K562 (cell line): ENCODE measurements around the gene IL6ST. TPM values are rescaled to one million over a fixed set of nuclear protein-coding genes. Genes with fewer than 3 reads are reported as not detected.
A peak's percentile ranks its signal among the peaks of the same experiment; 100 is the strongest.

ENCODE experiments used
- DMBX1 ChIP-seq: fragments of 250-450 bp; sonication (Bioruptor Pico); IDR thresholded peaks from 2 replicates; pipeline ENCODE4 v1.8.0; 2022; ENCODE audit warnings: inconsistent platforms, mild to moderate bottlenecking, moderate library complexity, borderline replicate concordance
- GATAD2A ChIP-seq: fragments of 450-650 bp; IDR thresholded peaks from 2 replicates; pipeline ENCODE4 v1.6.1; 2017
- KDM2B ChIP-seq: fragments of 250-450 bp; sonication (Bioruptor Pico); IDR thresholded peaks from 2 replicates; pipeline ENCODE4 v1.8.0; 2021; ENCODE audit warnings: mild to moderate bottlenecking, moderate library complexity
- PHF21A ChIP-seq: fragments of 450-650 bp; IDR thresholded peaks from 2 replicates; pipeline ENCODE4 v1.6.1; 2017; ENCODE audit warnings: low read depth, borderline replicate concordance
- POLR2H ChIP-seq: IDR thresholded peaks from 2 replicates; pipeline ENCODE4 v1.6.1; 2016; ENCODE audit warnings: missing genetic modification characterization, low read depth, mild to moderate bottlenecking, control low read depth, missing compliant biosample characterization, moderate library complexity
- PRMT5 ChIP-seq: sonication (generic); formaldehyde crosslinking; IDR thresholded peaks from 2 replicates; pipeline ENCODE4 v1.5.0; 2020; ENCODE audit warnings: missing genetic modification reagents
- SAFB2 ChIP-seq: fragments of 200-400 bp; formaldehyde crosslinking; IDR thresholded peaks from 2 replicates; pipeline ENCODE4 v1.6.1; 2018; ENCODE audit warnings: borderline replicate concordance, low read length, low read depth, moderate library complexity; ENCODE audit not compliant: severe bottlenecking
- SETDB1 ChIP-seq: IDR thresholded peaks from one replicate; pipeline ENCODE4 v1.6.1; 2012; ENCODE audit warnings: low read length, control low read depth, inconsistent platforms
- UBTF ChIP-seq, 2 experiments: IDR thresholded peaks; 2 replicates each; pipeline ENCODE4 v1.6.1; 2012; ENCODE audit warnings: improper control_type of control experiment in 2 of 2, low read depth in 2 of 2, low read length in 2 of 2, borderline replicate concordance in 1 of 2
- ZHX1 ChIP-seq: fragments of 150-350 bp; conservative IDR thresholded peaks from 2 replicates; pipeline ENCODE4 v1.6.1; 2014; ENCODE audit warnings: low read length
- ZNF354B ChIP-seq: fragments of 250-450 bp; sonication (Bioruptor Pico); IDR thresholded peaks from 2 replicates; pipeline ENCODE4 v1.4.0; 2020
- polyA plus RNA-seq, 8 experiments: library from polyadenylated mRNA; depleted of rRNA in 4 of 8; stranded (reverse) in 5 of 8; unstranded in 3 of 8; fragments of >200 nt; fragmentation: Nextera tagmentation in 2 of 8; fragmentation: Illumina TruSeq in 1 of 8; extraction: Ambion mirVana in 2 of 8; extraction: Trizol in 1 of 8; gene quantifications; 2 replicates each; pipeline versions ENCODE4 v1.2.1 to v1.2.3, GENCODE V29; 2011 to 2014; ENCODE audit warnings: inconsistent platforms in 1 of 8, missing spikeins in 1 of 8
- total RNA-seq, 7 experiments: library from RNA; depleted of rRNA in 6 of 7; stranded (reverse); fragments of >200 nt in 6 of 7; fragmentation: Illumina TruSeq in 2 of 7; extraction: Trizol in 2 of 7; gene quantifications; 2 replicates each; pipeline versions ENCODE4 v1.2.1 to v1.2.3, GENCODE V29; 2011 to 2021; ENCODE audit warnings: low replicate concordance in 1 of 7
- TF ChIP-seq, protein P1 (sequence below), 3 experiments: IDR thresholded peaks in 2 of 3; conservative IDR thresholded peaks in 1 of 3; 2 replicates each; pipeline ENCODE4 v1.5.1; 2011 to 2012; ENCODE audit warnings: low read length in 3 of 3, mild to moderate bottlenecking in 3 of 3, control low read depth in 2 of 3, improper control_type of control experiment in 1 of 3, inconsistent platforms in 1 of 3, low read depth in 1 of 3, mixed read lengths in 1 of 3, moderate library complexity in 1 of 3; ENCODE audit not compliant: insufficient read depth in 2 of 3
- TF ChIP-seq, protein P2 (sequence below): fragments of 450-650 bp; IDR thresholded peaks from 2 replicates; pipeline ENCODE4 v1.6.1; 2016; ENCODE audit warnings: borderline replicate concordance
- TF ChIP-seq, protein P3 (sequence below): fragments of 200-800 bp; sonication (Bioruptor generic); IDR thresholded peaks from 2 replicates; pipeline ENCODE4 v1.6.1; 2017; ENCODE audit warnings: missing genetic modification characterization, missing compliant biosample characterization
- TF ChIP-seq, protein P4 (sequence below), 2 experiments: IDR thresholded peaks; 2 replicates each; pipeline ENCODE4 v1.6.1; 2011; ENCODE audit warnings: borderline replicate concordance in 1 of 2, control low read depth in 1 of 2, low read depth in 1 of 2, low read length in 1 of 2, mild to moderate bottlenecking in 1 of 2, mixed read lengths in 1 of 2, moderate library complexity in 1 of 2; ENCODE audit not compliant: insufficient read depth in 1 of 2, insufficient read length in 1 of 2, poor library complexity in 1 of 2, severe bottlenecking in 1 of 2; ENCODE audit errors: extremely low read depth in 1 of 2

Gene IL6ST
- total and polyA plus RNA-seq, 9 of the 15 experiments (the other 6 are each of a cell fraction or from before 2014, with no cell fraction given): 2.0 to 27.0 (median 7.9) TPM

- TF ChIP-seq, protein P1, sequence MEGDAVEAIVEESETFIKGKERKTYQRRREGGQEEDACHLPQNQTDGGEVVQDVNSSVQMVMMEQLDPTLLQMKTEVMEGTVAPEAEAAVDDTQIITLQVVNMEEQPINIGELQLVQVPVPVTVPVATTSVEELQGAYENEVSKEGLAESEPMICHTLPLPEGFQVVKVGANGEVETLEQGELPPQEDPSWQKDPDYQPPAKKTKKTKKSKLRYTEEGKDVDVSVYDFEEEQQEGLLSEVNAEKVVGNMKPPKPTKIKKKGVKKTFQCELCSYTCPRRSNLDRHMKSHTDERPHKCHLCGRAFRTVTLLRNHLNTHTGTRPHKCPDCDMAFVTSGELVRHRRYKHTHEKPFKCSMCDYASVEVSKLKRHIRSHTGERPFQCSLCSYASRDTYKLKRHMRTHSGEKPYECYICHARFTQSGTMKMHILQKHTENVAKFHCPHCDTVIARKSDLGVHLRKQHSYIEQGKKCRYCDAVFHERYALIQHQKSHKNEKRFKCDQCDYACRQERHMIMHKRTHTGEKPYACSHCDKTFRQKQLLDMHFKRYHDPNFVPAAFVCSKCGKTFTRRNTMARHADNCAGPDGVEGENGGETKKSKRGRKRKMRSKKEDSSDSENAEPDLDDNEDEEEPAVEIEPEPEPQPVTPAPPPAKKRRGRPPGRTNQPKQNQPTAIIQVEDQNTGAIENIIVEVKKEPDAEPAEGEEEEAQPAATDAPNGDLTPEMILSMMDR (IDR thresholded peaks at IDR 0.05 in 2 of 3, conservative IDR thresholded peaks at IDR 0.05 in 1 of 3; ENCODE audit: insufficient read depth in 2 of 3, low read depth in 1 of 3, low read length in 3 of 3): no peak
- TF ChIP-seq PRMT5 (no peak), ZNF354B (CRISPR knock-in tag) (no peak), SAFB2 (no peak), DMBX1 (CRISPR knock-in tag) (peak; percentile 90), SETDB1 (no peak), ZHX1 (no peak), KDM2B (no peak), POLR2H (tag) (no peak), GATAD2A (peak; percentile 96), PHF21A (no peak), UBTF (IDR thresholded peaks at IDR 0.05; ENCODE audit: borderline replicate concordance in 1 of 2, low read depth in 2 of 2, low read length in 2 of 2) (no peak)
- TF ChIP-seq, protein P2, sequence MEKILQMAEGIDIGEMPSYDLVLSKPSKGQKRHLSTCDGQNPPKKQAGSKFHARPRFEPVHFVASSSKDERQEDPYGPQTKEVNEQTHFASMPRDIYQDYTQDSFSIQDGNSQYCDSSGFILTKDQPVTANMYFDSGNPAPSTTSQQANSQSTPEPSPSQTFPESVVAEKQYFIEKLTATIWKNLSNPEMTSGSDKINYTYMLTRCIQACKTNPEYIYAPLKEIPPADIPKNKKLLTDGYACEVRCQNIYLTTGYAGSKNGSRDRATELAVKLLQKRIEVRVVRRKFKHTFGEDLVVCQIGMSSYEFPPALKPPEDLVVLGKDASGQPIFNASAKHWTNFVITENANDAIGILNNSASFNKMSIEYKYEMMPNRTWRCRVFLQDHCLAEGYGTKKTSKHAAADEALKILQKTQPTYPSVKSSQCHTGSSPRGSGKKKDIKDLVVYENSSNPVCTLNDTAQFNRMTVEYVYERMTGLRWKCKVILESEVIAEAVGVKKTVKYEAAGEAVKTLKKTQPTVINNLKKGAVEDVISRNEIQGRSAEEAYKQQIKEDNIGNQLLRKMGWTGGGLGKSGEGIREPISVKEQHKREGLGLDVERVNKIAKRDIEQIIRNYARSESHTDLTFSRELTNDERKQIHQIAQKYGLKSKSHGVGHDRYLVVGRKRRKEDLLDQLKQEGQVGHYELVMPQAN: no peak
- TF ChIP-seq, protein P3, sequence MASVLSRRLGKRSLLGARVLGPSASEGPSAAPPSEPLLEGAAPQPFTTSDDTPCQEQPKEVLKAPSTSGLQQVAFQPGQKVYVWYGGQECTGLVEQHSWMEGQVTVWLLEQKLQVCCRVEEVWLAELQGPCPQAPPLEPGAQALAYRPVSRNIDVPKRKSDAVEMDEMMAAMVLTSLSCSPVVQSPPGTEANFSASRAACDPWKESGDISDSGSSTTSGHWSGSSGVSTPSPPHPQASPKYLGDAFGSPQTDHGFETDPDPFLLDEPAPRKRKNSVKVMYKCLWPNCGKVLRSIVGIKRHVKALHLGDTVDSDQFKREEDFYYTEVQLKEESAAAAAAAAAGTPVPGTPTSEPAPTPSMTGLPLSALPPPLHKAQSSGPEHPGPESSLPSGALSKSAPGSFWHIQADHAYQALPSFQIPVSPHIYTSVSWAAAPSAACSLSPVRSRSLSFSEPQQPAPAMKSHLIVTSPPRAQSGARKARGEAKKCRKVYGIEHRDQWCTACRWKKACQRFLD (CRISPR knock-in tag): peak; percentile 38; the same call in 1 of the 2 replicates
- TF ChIP-seq, protein P4, sequence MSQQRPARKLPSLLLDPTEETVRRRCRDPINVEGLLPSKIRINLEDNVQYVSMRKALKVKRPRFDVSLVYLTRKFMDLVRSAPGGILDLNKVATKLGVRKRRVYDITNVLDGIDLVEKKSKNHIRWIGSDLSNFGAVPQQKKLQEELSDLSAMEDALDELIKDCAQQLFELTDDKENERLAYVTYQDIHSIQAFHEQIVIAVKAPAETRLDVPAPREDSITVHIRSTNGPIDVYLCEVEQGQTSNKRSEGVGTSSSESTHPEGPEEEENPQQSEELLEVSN (IDR thresholded peaks at IDR 0.05; ENCODE audit: borderline replicate concordance in 1 of 2, extremely low read depth in 1 of 2, insufficient read depth in 1 of 2, insufficient read length in 1 of 2, low read depth in 1 of 2, low read length in 1 of 2, poor library complexity in 1 of 2, severe bottlenecking in 1 of 2): peak in 1 of 2 experiments; percentile 15
These were observed 42.8 kb upstream of the IL6ST start (continued) for GRCh38 chr5:56037531-56038010.
